Measurements from ENCODE around the gene SPDYE4. TPM values are rescaled to one million over a fixed set of nuclear protein-coding genes. Genes with fewer than 3 reads are reported as not detected.

Gene SPDYE4
- total RNA-seq: not detected in 2 replicates

GRCh38 chr17:8758137-8758596 is at the start of gene SPDYE4:
Gene SPDYE4 (minus strand): TSS chr17:8758546. CDS start chr17:8758382, 164 bp downstream.

GRCh38 chr17:8798846-8799569 is 40.7 kb upstream of the SPDYE4 start, which contains the start of gene MFSD6L:
Gene MFSD6L (minus strand): TSS chr17:8799365. CDS start chr17:8799120, 245 bp downstream.

Other genes starting within 250 kb of the SPDYE4 start
- 119 and 171 TPM in 2 replicates for gene MYH10, start 127.8 kb downstream of the SPDYE4 start, total RNA-seq
- gene CCDC42, start 13.7 kb downstream of the SPDYE4 start, total RNA-seq: not detected in 2 replicates
- not detected in 2 replicates for gene MFSD6L, start 40.8 kb upstream of the SPDYE4 start, total RNA-seq
- gene PIK3R6, start 109.1 kb upstream of the SPDYE4 start, total RNA-seq: not detected in 2 replicates
- under 0.01 TPM in 1 of 2 replicates, not detected in the other for gene PIK3R5, start 207.2 kb upstream of the SPDYE4 start, total RNA-seq